Large intestine (tissue), 3 donors: ENCODE measurements around the gene SEPTIN2. TPM values are rescaled to one million over a fixed set of nuclear protein-coding genes. Genes with fewer than 3 reads are reported as not detected.
A peak's percentile ranks its signal among the peaks of the same experiment; 100 is the strongest.

Source experiments
- DNase-seq, 2 donors: peaks; one replicate each; pipeline versions ENCODE4 v3.0.0 to v3.0.0-alpha.2; 2013
- H3K27ac ChIP-seq: one replicate; pipeline ENCODE4 v1.5.1; 2013; ENCODE audit warnings: low read length
- H3K27me3 ChIP-seq: 2 replicates; pipeline ENCODE4 v1.6.1; 2013; ENCODE audit warnings: low read length; ENCODE audit not compliant: control insufficient read depth, insufficient read depth
- H3K36me3 ChIP-seq: 2 replicates; pipeline ENCODE4 v1.6.1; 2013; ENCODE audit warnings: low read length; ENCODE audit not compliant: control insufficient read depth, insufficient read depth
- H3K4me1 ChIP-seq: one replicate; pipeline ENCODE4 v1.6.1; 2013; ENCODE audit warnings: low read length; ENCODE audit not compliant: control insufficient read depth, insufficient read depth
- H3K4me3 ChIP-seq: one replicate; pipeline ENCODE4 v1.5.1; 2013; ENCODE audit warnings: low read length
- H3K9me3 ChIP-seq: one replicate; pipeline ENCODE4 v1.6.1; 2013; ENCODE audit warnings: mild to moderate bottlenecking, low read depth, low read length, moderate library complexity; ENCODE audit not compliant: control insufficient read depth
- WGBS: methylation state at CpG from one replicate; pipeline ENCODE4 v1.1.5; 2013; ENCODE audit warnings: low lambda C conversion rate; ENCODE audit not compliant: insufficient coverage; 5-methylcytosine and 5-hydroxymethylcytosine counted together
- polyA plus RNA-seq: library from polyadenylated mRNA; unstranded; fragments of 120-200 nt; gene quantifications from one replicate; pipeline ENCODE4 v1.2.1, GENCODE V29; 2013

SEPTIN2 gene
- polyA plus RNA-seq, 1 donor = 354 TPM

- no peaks in the 10 kb centered on the region for H3K4me1 ChIP-seq
Observed at GRCh38 chr2:241323778-241324177, 8.1 kb downstream of the SEPTIN2 start.

GRCh38 chr2:241324775-241325174, 9.1 kb downstream of the SEPTIN2 start:
- Histone ChIP-seq H3K4me1 (no peaks in the 10 kb centered on the region), H3K36me3 (peaks cover 34% of the 10 kb centered on the region)

More at GRCh38 chr2:241323778-241324177, 8.1 kb downstream of the SEPTIN2 start:
- DNase-seq = no peak
- no peak overlapping the region for H3K4me3 ChIP-seq
- H3K36me3 ChIP-seq = peaks cover 27% of the 10 kb centered on the region
- H3K27me3 ChIP-seq = no peaks in the 10 kb centered on the region
- no peak overlapping the region for H3K27ac ChIP-seq
- 77% methylated on average over 5 of the region's 5 CpGs for WGBS
- H3K9me3 ChIP-seq = no peaks in the 10 kb centered on the region

GRCh38 chr2:241325257-241325656, 9.5 kb downstream of the SEPTIN2 start:
- WGBS = 100% methylated on average over 1 of the region's 1 CpG
- Histone ChIP-seq H3K4me1 (no peaks in the 10 kb centered on the region), H3K9me3 (no peaks in the 10 kb centered on the region), H3K36me3 (peaks cover 39% of the 10 kb centered on the region), H3K27ac (no peak overlapping the region), H3K4me3 (no peak overlapping the region), H3K27me3 (no peaks in the 10 kb centered on the region)
- DNase-seq = no peak

More at GRCh38 chr2:241324775-241325174, 9.1 kb downstream of the SEPTIN2 start:
- Histone ChIP-seq H3K4me3 (no peak overlapping the region), H3K27ac (no peak overlapping the region), H3K9me3 (no peaks in the 10 kb centered on the region), H3K27me3 (no peaks in the 10 kb centered on the region)
- no peak for DNase-seq

GRCh38 chr2:241329669-241330615, 14.2 kb downstream of the SEPTIN2 start:
- Histone ChIP-seq H3K9me3 (no peaks in the 10 kb centered on the region), H3K36me3 (peaks cover 56% of the 10 kb centered on the region), H3K4me3 (no peak overlapping the region), H3K27me3 (no peaks in the 10 kb centered on the region), H3K4me1 (no peaks in the 10 kb centered on the region), H3K27ac (no peak overlapping the region)
- WGBS = 85% methylated on average over 4 of the region's 11 CpGs
- no peak for DNase-seq

- WGBS = 93% methylated on average over 2 of the region's 4 CpGs
- Histone ChIP-seq H3K9me3 (no peaks in the 10 kb centered on the region), H3K4me1 (no peaks in the 10 kb centered on the region), H3K36me3 (peaks cover 58% of the 10 kb centered on the region), H3K4me3 (no peak overlapping the region), H3K27me3 (no peaks in the 10 kb centered on the region), H3K27ac (no peak overlapping the region)
- DNase-seq = no peak
Observed at GRCh38 chr2:241330616-241330981, 14.9 kb downstream of the SEPTIN2 start.

- H3K9me3 ChIP-seq = no peaks in the 10 kb centered on the region
- no peaks in the 10 kb centered on the region for H3K4me1 ChIP-seq
- H3K4me3 ChIP-seq = no peak overlapping the region
- peaks cover 62% of the 10 kb centered on the region for H3K36me3 ChIP-seq
- H3K27me3 ChIP-seq = no peaks in the 10 kb centered on the region
- WGBS = 100% methylated on average over 1 of the region's 2 CpGs
- DNase-seq = no peak
- H3K27ac ChIP-seq = no peak overlapping the region
Observed at GRCh38 chr2:241334813-241335212, 19.1 kb downstream of the SEPTIN2 start.

- H3K4me1 ChIP-seq = peaks cover 2% of the 10 kb centered on the region
- H3K9me3 ChIP-seq = no peaks in the 10 kb centered on the region
- H3K27ac ChIP-seq = peak overlapping the region; percentile 2
- no peaks in the 10 kb centered on the region for H3K27me3 ChIP-seq
- no peak for DNase-seq
- WGBS = 86% methylated on average over 1 of the region's 8 CpGs
- H3K4me3 ChIP-seq = no peak overlapping the region
- H3K36me3 ChIP-seq = peaks cover 86% of the 10 kb centered on the region
Observed at GRCh38 chr2:241339839-241340630, 24.3 kb downstream of the SEPTIN2 start.

- no peak overlapping the region for H3K4me3 ChIP-seq
- H3K9me3 ChIP-seq = no peaks in the 10 kb centered on the region
- H3K27ac ChIP-seq = peak overlapping the region; percentile 15
- H3K27me3 ChIP-seq = no peaks in the 10 kb centered on the region
- H3K36me3 ChIP-seq = peaks cover 84% of the 10 kb centered on the region
- 78% methylated on average over 2 of the region's 3 CpGs for WGBS
- H3K4me1 ChIP-seq = peaks cover 2% of the 10 kb centered on the region
- DNase-seq = peak in 1 of 2 donors; percentile 66
Observed at GRCh38 chr2:241340631-241341163, 25.0 kb downstream of the SEPTIN2 start.

- no peak overlapping the region for H3K4me3 ChIP-seq
- H3K4me1 ChIP-seq = peaks cover 5% of the 10 kb centered on the region
- no peaks in the 10 kb centered on the region for H3K27me3 ChIP-seq
- WGBS = 83% methylated on average over 5 of the region's 9 CpGs
- H3K27ac ChIP-seq = no peak overlapping the region
- H3K9me3 ChIP-seq = no peaks in the 10 kb centered on the region
- peaks cover 90% of the 10 kb centered on the region for H3K36me3 ChIP-seq
- no peak for DNase-seq
Observed at GRCh38 chr2:241344925-241345651, 29.4 kb downstream of the SEPTIN2 start.

- H3K4me3 ChIP-seq = no peak overlapping the region
- peaks cover 43% of the 10 kb centered on the region for H3K4me1 ChIP-seq
- WGBS = no CpG with 5 or more reads among the region's 8 CpGs
- no peaks in the 10 kb centered on the region for H3K27me3 ChIP-seq
- H3K36me3 ChIP-seq = peaks cover 61% of the 10 kb centered on the region
- DNase-seq = no peak
- H3K27ac ChIP-seq = peak overlapping the region; percentile 74
- H3K9me3 ChIP-seq = no peaks in the 10 kb centered on the region
Observed at GRCh38 chr2:241349941-241350340, 34.2 kb downstream of the SEPTIN2 start.
